DOHH2 (cell line): ENCODE measurements around the gene PNPLA8.

Experiments
- CTCF ChIP-seq: fragments of 200-600 bp; sonication (generic); IDR thresholded peaks from one replicate; pipeline ENCODE4 v1.5.1; 2014; ENCODE audit warnings: antibody characterized with exemption, mild to moderate bottlenecking, low read depth, low read length; ENCODE audit not compliant: poor library complexity, severe bottlenecking
- EZH2phosphoT487 ChIP-seq: fragments of 200-600 bp; sonication (generic); IDR thresholded peaks from 2 replicates; pipeline ENCODE4 v1.6.1; 2017; ENCODE audit warnings: borderline replicate concordance, mild to moderate bottlenecking, antibody characterized with exemption, low read length, moderate library complexity, mixed read lengths

DNA sequence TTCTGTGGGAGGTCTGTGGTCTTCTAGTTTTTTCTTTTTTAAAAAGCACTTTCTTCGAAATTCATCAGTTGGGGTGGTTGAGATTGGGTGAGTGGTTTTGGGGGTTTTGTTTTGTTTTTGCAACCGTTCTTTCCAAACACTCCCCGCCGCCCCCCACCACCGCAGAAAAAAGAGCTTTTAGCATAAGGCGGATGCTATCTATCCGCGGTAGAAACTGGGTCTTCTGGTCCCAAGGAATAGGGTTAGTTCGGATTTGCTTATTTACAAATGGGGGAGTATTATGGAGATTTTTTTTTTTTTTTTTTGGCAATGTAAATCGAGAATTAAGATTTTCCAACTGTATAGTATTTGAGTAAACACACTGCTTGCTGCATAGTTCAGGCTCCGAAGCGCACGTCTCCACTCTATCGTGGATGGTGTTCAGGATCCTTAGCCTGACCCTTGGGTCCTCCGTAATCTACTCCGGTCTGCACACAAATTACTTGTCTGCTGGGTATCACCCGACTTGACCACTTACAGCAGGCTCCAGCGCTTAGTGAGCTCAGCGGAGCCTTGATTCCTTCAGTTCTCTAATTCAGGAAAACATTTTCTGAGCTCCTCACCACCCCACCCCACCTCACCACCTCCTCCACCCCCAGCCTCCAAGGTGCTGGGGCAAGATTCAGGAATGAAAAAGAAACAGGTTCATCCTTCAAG, 68.9 kb downstream of the PNPLA8 start:
- TF ChIP-seq CTCF (no peak), EZH2phosphoT487 (no peak)
